Measurements from ENCODE around the gene FKBP7. TPM values are rescaled to one million over a fixed set of nuclear protein-coding genes. Genes with fewer than 3 reads are reported as not detected.
A peak's percentile ranks its signal among the peaks of the same experiment; 100 is the strongest.

The FKBP7 gene
- total and polyA plus RNA-seq, 2 of the 13 experiments (the other 11 are each of a cell fraction or from before 2014, with no cell fraction given), result 12.4 to 14.8 TPM

- TF ChIP-seq ZNF646 (CRISPR knock-in tag; IDR thresholded peaks at IDR 0.05), result peak; percentile 78
- TF ChIP-seq ZNF629 (CRISPR knock-in tag; conservative IDR thresholded peaks at IDR 0.05), result peak; percentile 38; the same call in 1 of the 2 replicates
- peak; percentile 83 for TF ChIP-seq HNF1B (CRISPR knock-in tag; IDR thresholded peaks at IDR 0.05)
- 0 out of 2 replicates have a peak, but pooled peaks have one; percentile 74 for TF ChIP-seq ZNF784 (CRISPR knock-in tag; IDR thresholded peaks at IDR 0.05; ENCODE audit: borderline replicate concordance)
- 0 out of 2 replicates have a peak, but pooled peaks have one; percentile 68 for TF ChIP-seq THAP7 (CRISPR knock-in tag; IDR thresholded peaks at IDR 0.05)
- 0 out of 2 replicates have a peak, but pooled peaks have one; percentile 68 for TF ChIP-seq ZNF556 (CRISPR knock-in tag; IDR thresholded peaks at IDR 0.05; ENCODE audit: borderline replicate concordance)
- TF ChIP-seq ZNF713 (CRISPR knock-in tag; IDR thresholded peaks at IDR 0.05), result no peak
- TF ChIP-seq KLF15 (CRISPR knock-in tag; IDR thresholded peaks at IDR 0.05; ENCODE audit: borderline replicate concordance), result peak; percentile 88
- no peak for TF ChIP-seq GLMP (CRISPR knock-in tag; IDR thresholded peaks at IDR 0.05; ENCODE audit: borderline replicate concordance)
- peak; percentile 81; the same call in 1 of the 2 replicates for TF ChIP-seq XBP1 (CRISPR knock-in tag; IDR thresholded peaks at IDR 0.05)
- peak; percentile 69; the same call in 1 of the 2 replicates for TF ChIP-seq KDM5B (CRISPR knock-in tag; IDR thresholded peaks at IDR 0.05; ENCODE audit: borderline replicate concordance)
- TF ChIP-seq ZFAT (CRISPR knock-in tag; conservative IDR thresholded peaks at IDR 0.05), result peak; percentile 91
- peak; percentile 82 for TF ChIP-seq CREM (IDR thresholded peaks at IDR 0.05)
- 0 out of 2 replicates have a peak, but pooled peaks have one; percentile 13 for TF ChIP-seq CREM (CRISPR knock-in tag; IDR thresholded peaks at IDR 0.05)
- peak; percentile 80; the same call in 1 of the 2 replicates for TF ChIP-seq ZNF235 (CRISPR knock-in tag; IDR thresholded peaks at IDR 0.05; ENCODE audit: borderline replicate concordance)
Measured at GRCh38 chr2:178478439-178479274, at the start of gene FKBP7 (continued).
